Measurements from ENCODE around the gene CXCL17. TPM values are rescaled to one million over a fixed set of nuclear protein-coding genes. Genes with fewer than 3 reads are reported as not detected.

Gene CXCL17
- total RNA-seq, 4 donors from 2014 or later: not detected

DNA sequence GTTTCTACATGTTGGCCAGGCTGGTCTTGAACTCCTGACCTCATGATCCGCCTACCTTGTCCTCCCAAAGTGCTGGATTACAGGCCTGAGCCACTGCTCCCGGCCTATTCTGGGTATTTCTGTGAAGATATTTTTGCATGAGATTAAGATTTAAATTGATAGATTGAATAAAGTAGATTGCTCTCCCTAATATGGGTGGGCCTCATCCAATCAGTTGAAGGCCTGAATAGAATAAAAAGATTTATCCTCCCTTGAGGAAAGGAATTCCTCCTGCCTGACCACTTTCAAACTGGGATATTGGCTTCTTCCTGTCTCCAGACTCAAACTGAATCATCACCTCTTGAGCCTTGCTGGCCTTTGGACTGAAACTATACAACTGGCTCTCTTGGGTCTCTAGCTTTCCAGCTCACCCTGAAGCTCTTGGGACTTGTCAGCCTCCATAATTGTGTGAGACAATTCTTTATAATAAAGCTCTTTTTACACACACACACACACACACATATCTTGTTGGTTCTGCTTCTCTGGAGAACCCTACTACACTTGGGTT, 36.1 kb upstream of the CXCL17 start:
- TF ChIP-seq, protein P1, sequence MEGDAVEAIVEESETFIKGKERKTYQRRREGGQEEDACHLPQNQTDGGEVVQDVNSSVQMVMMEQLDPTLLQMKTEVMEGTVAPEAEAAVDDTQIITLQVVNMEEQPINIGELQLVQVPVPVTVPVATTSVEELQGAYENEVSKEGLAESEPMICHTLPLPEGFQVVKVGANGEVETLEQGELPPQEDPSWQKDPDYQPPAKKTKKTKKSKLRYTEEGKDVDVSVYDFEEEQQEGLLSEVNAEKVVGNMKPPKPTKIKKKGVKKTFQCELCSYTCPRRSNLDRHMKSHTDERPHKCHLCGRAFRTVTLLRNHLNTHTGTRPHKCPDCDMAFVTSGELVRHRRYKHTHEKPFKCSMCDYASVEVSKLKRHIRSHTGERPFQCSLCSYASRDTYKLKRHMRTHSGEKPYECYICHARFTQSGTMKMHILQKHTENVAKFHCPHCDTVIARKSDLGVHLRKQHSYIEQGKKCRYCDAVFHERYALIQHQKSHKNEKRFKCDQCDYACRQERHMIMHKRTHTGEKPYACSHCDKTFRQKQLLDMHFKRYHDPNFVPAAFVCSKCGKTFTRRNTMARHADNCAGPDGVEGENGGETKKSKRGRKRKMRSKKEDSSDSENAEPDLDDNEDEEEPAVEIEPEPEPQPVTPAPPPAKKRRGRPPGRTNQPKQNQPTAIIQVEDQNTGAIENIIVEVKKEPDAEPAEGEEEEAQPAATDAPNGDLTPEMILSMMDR (IDR thresholded peaks at IDR 0.05; ENCODE audit: low read depth): no peak

DNA sequence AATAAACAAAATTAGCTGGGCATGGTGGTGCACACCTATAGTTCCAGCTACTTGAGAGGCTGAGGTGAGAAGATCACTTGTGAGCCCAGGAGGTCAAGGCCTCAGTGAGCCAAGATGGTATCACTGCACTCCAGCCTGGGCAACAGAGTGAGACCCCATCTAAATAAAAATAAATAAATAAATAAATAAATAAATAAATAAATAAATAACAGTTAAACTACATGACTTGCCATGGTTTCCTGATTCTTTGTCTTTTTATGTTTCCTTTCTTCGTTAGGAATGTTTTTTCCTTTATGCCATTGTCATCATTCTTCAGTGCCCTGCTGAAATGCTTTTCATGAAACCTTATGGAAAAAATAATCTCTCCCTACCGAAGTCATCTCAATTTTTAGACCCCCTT, 35.2 kb upstream of the CXCL17 start:
- TF ChIP-seq, protein P1 (IDR thresholded peaks at IDR 0.05; ENCODE audit: low read depth): no peak

DNA sequence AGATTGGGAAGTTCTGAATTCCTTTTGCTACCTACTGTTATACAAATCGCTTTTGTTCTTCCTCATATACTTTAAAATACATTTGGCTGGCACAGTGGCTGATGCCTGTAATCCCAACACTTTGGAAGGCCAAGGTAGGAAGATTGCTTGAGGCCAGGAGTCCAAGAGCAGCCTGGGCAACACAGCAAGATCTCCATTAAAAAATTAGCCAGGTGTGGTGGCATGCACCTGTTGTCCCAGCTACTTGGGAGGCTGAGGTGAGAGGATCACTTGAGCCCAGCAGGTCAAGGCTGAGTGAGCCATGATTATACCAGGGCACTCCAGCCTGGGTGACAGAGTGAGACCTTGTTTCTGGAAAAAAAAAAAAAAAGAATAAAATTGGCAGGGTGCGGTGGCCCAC, 34.4 kb upstream of the CXCL17 start:
- TF ChIP-seq, protein P1 (IDR thresholded peaks at IDR 0.05; ENCODE audit: low read depth): no peak

DNA sequence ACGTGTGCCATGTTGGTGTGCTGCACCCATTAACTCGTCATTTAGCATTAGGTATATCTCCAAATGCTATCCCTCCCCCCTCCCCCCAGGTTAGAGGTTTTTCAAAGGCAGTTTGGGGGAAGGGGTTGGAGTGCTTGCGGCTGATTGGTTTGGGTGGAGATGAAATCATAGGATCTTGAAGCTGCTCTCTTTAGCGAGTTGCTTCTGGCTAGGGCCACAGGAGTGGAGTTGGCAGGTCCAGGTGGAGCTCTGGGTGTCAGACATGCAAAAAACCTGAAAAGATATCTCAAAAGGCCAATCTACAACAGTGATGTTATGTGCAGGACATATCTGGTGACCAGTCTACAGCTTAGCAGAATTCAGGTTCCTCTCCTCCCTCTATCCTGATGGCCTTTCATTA, 32.6 kb upstream of the CXCL17 start:
- TF ChIP-seq, protein P1 (IDR thresholded peaks at IDR 0.05; ENCODE audit: low read depth): no peak

DNA sequence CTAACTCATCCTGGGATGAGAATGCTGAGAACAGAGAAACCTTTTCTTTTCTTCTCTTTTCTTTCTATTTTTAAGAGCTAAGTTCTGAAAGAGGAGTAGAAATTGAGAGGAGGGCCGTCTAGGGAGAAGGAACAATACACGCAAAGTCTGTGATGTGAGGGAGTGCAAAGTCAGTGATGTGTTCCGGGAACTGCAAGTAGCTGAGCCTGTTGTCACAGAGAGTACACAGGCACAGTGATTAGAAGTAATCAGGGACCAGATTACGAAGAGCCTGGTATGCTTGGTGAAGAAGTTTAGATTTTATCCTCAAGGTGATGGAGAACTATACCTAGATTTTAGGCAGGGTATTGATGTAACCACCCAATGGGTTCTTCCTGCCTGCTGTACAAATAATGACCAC, 32.0 kb upstream of the CXCL17 start:
- TF ChIP-seq, protein P1 (IDR thresholded peaks at IDR 0.05; ENCODE audit: low read depth): no peak

DNA sequence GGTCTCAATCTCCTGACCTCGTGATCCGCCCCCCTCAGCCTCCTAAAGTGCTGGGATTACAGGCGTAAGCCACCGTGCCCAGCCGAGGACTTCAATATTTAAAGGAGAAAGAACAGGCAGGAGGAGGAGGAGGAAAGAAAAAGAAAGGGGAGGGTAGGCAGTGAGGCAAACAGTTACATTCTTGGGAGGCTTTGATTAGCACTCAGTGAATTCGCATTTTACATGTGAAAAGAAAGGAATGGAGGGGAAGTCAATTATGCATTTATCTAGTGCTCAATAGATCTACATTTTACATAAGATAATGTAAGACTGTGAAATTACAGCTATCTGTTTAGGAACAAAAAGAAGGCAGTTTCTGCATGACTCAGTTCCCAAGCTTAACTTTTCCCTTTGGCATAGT, 30.9 kb upstream of the CXCL17 start:
- TF ChIP-seq, protein P1 (IDR thresholded peaks at IDR 0.05; ENCODE audit: low read depth): no peak

DNA sequence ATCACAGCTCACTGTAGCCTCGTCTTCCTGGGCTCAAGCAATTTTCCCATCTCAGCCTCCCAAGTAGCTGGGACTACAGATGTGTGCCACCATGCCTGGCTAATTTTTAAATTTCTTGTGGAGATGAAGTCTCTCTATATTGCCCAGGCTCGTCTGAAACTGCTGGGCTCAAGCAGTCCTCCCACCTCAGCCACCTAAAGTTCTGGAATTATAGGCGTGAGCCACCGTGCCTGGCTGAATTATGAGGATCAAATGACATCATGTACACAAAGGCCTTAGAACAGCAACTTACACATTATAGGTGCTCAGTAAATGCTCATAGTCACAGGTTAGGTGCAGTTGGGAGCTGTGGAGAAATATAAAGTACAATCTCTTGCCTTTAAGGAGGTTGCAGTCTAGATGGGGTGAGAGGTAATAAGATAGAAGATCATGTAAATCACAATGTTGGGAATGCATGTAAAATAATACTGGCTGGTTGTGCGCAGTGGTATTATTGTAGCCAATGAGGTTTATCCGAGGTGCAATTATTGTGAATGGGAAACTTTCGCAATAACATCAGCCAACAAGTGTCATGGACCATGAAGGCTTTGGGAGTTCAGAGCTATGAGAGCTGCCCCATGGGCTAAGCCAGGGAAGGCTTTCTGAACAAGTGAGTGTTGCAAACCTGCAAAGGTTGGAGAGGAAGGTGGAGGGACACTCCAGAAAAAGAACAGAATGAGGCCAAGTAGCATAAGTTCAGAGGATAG, 29.8 kb upstream of the CXCL17 start:
- TF ChIP-seq, protein P1 (IDR thresholded peaks at IDR 0.05; ENCODE audit: low read depth): no peak
